Middle frontal gyrus (tissue), 1 donor: Measurements from ENCODE around the gene NUP50.
"Not testable (repeated sequence)": the region's sequence is repeated elsewhere in the genome, so short reads cannot be mapped to it uniquely, and the experiment has no call there.

ENCODE experiments used
- DNase-seq: peaks from one replicate; pipeline ENCODE4 v3.0.0-alpha.2; 2015; ENCODE audit warnings: low spot score; ENCODE audit errors: extremely low spot score

NUP50 gene

DNA sequence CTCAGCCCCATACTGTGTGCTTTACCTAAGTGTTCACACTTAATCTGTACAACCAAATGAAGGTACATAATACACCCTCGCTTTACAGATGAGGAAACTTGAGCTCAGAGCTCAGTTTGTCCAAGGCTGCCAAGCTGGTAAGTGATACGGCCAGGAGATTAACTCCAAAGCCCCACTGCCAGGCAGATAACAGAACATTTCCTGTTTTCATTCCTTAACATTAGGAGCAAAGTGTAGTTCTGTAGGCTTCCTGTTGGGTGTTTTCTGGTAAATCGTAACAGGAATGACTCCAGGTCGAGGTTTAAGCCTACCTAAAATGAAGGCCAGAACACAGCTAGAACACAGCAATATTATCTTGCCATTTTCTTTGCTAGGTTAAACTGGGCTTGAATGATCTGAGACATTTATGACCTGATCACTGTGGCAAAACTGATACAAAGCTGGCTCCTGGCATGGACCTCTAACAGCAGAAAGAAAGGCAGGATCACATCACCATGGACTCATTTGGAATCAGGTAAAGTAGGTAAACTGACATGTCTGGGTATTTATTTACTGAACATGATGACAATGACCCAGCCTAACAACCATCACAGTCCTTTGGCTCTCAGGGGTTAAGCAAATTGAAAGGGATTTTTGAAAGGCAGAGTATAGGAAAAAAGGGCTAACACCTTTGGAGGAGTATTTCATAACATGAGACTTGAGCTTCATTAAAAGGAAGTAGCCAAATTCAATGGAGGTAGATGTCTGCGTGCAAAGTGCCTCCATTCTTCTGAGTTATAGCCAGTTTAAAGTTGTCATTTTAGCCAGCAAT, 3.9 kb upstream of the NUP50 start:
- DNase-seq = no peak

GRCh38 chr22:45162531-45162930, 1.2 kb upstream of the NUP50 start:
- DNase-seq = no peak

- no peak for DNase-seq
Measured at GRCh38 chr22:45163099-45163450, 650 bp upstream of the NUP50 start.

GRCh38 chr22:45164270-45165088, 754 bp downstream of the NUP50 start:
- DNase-seq = no peak

DNA sequence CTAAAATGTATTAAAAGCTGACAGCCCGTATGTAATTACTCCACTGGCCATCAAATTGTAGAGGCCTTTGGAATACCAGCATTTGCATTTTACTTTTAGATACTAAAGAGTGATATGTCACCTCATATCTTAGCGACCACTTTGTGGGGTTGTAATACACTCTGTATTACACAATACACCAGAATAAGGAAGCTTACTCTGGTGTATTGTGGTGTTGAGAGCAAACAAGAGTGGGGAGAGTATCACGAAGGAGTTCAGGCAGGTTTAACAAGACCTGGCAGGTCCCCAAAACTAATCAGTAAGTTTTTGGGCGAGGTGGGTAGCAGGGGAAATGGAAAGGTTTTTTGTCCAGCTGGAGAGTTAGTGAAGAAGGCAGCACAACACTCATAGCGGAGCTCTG, 3.2 kb downstream of the NUP50 start:
- no peak for DNase-seq

DNA sequence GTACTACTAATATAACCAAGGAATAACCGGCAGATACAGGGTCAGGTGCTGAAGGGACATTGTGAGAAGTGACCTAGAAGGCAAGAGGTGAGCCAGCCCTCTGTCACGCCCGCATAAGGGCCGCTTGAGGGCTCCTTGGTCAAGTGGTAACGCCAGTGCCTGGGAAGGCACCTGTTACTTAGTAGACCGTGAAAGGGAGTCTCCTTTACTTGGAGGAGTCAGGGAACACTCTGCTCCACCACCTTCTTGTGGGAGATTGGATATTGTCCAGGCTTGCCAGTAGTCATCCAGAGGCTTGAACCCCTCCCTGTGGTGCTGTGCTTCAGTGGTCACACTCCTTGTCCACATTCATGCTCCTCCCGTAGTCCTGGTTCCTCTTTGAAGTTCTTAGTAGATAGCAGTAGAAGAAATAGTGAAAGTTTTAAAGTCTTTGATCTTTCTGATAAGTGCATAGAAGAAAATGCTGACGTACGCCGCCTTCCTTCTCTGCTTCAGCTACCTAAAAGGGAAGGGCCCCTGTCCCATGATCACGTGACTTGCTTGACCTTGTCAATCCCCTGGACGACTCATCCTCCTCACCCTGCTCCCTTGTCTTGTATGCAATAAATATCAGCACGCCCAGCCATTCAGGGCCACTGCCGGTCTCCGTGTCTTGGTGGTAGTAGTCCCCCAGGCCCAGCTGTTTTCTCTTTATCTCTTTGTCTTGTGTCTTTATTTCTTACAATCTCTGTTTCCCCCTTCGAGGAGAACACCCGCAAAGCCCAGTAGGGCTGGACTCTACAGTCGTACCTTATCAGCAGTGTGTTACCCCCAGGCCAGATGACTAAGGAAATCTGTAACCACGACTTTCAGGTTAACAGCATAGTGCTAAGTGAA, 6.1 kb downstream of the NUP50 start:
- DNase-seq = no peak

GRCh38 chr22:45171830-45172229, 8.1 kb downstream of the NUP50 start:
- DNase-seq = no peak

DNA sequence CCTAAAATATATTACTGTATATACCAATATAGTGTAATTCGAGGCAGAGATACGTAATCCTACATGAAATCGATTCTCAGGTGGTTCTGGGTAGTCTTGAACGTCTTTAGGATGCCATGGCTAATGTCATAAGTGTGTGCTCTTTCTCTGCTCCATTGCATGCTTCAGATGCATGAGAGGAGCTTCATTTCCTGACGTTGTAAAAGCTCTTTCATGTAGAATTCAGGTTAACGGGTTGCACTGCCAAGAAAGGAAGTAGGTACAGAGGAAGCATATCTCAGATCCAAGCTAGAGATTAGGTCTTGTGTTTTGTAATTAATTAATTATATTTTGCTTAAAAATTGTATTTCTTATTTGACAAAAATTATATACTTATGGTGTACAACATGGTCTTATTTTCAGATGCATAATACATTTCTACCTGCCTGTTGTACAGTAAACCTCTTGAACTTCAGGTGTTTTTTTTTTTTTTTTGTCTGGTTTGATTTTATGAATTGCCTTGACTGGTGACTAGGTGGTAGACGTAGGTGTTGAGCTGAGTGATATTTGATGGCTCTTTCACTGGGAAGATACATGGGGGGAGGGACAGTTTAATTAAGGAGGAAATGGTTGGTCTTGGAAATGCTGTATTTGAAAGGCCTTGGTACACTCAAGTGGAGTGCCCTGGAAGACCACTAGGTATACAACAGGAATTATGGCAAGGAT, 9.3 kb downstream of the NUP50 start:
- DNase-seq = no peak

GRCh38 chr22:45179276-45180049, 15.7 kb downstream of the NUP50 start:
- DNase-seq = no peak

GRCh38 chr22:45180146-45180679, 16.5 kb downstream of the NUP50 start:
- no peak for DNase-seq

GRCh38 chr22:45181240-45181639, 17.5 kb downstream of the NUP50 start:
- DNase-seq = no peak

- no peak for DNase-seq
Measured at GRCh38 chr22:45181766-45182165, 18.0 kb downstream of the NUP50 start.

GRCh38 chr22:45183974-45184373, 20.2 kb downstream of the NUP50 start:
- DNase-seq = no peak

DNA sequence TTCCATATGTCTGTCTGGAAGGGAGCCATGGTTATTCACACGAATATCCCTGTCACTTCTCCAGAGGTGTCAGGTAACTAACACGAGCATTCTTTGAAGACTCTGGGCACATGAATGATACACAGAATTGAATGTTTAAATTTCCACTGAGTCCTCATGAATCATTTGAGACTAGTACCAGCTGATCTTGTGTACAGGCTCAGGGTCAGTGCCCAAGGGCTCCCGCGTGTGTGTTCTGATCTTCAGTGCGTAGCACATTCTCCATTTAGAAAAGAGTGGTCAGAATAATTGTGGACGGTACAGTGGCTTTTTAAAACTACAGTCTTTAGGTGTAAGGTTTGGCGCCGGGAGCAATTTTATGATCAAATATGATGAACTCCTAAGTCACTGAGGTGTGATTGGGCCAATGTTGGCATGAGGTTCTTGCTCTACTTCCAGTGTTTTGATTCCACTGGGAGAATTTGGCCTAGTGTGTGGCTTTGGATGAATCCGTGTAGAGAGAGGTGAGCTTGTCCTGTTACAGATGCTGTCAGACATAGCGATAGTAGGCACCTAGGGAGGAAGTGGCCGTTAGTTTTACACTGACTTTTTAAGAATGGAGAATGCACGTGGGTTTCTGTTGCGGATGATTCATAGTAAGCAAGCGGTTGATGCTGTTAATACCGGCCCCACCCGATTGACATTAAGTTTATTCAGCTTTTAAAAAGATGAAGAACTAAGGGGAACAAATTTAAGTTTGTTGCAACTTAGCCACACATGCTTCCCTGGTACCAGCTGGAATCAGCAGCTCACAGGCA, 22.2 kb downstream of the NUP50 start:
- DNase-seq = no peak

GRCh38 chr22:45187891-45188290, 24.2 kb downstream of the NUP50 start:
- no peak for DNase-seq

DNA sequence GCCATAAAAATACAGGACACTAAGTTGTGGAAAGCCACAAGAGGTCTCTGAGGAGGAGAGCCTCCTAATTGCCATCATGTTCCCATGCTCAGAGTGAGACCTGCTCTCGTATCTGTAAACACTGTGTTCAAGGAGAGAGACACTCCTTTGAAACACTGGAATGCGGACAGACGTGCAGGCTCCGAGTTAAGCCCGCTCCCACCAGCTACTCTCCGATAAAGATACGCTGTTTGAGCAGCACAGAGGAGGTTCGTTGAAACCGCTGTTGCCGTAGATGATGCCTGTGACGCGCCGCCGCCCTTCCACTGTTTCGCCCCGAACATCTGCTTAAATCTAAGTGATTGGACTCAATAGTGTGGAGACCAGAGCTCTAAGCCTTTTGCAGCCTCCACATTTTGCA, 25.1 kb downstream of the NUP50 start:
- no peak for DNase-seq

DNA sequence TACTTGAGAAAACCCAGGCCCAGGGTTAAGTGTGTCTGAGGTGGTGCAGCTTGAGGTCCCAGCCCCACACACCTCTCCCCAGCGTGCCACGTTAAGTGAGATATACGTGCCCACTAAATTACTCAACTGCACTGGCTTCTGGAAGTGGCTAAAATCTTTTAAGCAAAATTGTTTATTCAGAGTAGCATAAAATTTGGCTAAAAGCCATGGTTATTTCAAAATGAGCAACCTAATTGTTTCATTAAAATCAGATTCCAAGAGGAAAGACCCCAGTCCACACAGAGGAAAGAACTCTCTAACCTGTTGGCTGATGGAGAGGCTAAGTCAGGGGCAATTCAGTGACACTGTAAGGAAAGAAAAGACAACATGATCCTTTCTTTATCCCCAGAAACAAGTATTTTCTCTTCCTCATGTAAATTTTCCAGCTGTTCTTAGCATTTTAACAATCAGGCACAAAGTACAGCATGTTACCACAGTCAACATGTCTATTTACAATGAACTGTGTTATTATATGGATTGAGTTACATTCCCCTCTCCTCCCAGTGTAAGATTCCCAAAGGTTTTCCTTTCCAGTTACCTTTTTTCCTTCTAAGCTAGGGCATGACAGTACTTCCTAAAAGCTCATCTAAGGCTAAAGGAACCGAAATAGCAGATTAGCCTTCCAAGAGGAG, 26.6 kb downstream of the NUP50 start:
- DNase-seq = no peak

- not testable (repeated sequence) for DNase-seq
Measured at GRCh38 chr22:45191746-45192145, 28.0 kb downstream of the NUP50 start.

DNA sequence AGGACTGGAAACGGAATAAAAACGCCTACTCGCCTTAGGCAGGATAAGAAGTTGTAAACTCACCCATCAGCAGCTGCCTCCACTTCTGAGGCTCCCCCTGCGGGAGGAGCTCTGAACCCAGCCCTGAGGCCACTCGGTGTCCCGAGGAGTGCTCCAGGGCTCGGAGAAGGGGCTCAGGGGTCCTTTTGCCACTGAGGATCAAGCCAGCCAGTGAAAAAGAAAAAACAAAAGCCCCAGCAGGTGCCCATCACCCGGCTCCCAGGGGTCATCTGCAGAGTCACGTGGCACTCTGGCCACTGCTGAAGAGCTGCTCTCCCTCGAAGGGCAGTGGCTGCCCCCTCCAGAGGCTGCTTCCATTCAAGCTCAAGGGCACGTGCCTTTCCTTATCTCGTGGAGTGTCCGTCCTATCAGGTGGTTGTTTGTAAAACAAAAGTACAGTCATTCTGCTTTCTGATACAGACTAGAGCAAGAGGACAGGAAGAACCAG, 29.0 kb downstream of the NUP50 start:
- no peak for DNase-seq
